ENCODE results near the gene UNG. TPM values are rescaled to one million over a fixed set of nuclear protein-coding genes. Genes with fewer than 3 reads are reported as not detected.

Gene UNG
- total RNA-seq, 1 experiment from 2014 or later, result 99.0 TPM

GRCh38 chr12:109112720-109113465 is 15.5 kb downstream of the UNG start:
- H2AFZ ChIP-seq (ENCODE audit: low read depth, low read length, poor library complexity, severe bottlenecking), result no peak overlapping the region

DNA sequence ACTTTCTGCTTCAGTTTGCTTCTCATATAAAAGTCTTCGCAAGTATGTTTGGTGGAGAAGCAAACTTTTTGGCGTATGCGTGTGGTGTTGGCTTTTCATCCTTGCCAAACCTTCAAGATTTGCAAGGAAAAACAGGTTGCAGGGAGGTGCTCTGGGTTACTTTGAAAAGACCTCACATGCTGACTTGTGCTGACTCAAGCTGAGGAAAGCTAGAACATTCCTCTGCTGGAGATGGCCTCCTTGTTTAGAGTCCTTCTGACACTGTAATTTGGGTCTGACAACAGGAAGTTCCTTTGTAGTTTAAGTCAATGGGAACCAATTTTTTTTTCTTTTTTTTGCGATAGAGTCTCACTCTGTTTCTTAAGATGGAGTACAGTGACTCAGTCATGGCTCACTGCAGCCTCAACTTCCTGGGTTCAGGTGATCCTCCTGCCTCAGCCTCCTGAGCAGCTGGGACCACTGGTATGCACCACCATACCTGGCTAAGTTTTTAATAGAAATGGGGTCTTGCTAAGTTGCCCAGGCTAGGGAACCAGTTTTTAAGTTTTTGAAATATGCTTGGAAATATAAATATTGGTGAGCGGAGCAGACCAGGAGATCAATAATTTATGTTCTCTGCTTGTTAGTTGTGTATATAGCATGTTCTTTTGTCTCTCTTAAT is 16.4 kb downstream of the UNG start:
- H3K9me3 ChIP-seq (ENCODE audit: control insufficient read depth in 1 of 2, insufficient read depth in 1 of 2, low read depth in 1 of 2, low read length in 2 of 2), result no peaks in the 10 kb centered on the region
- no TSS peak for BruUV-seq (replicated peaks)
- ATAC-seq (no peak), DNase-seq (ENCODE audit: low read depth, low spot score) (no peak)
- ChIA-PET POLR2A (no interaction called here), RAD21 (ENCODE audit: low non-redundant PET in 1 of 2, low total read pairs in 2 of 2, uncharacterized antibody in 2 of 2, unreplicated experiment in 2 of 2) (no interaction called here), CTCF (no interaction called here)
- no peak overlapping the region for H3K4me2 ChIP-seq (ENCODE audit: low read length)
- no peaks in the 10 kb centered on the region for H3K9me2 ChIP-seq (ENCODE audit: insufficient read depth)
- no peak overlapping the region for H3K9ac ChIP-seq (ENCODE audit: low read length)
- H3K27me3 ChIP-seq (ENCODE audit: insufficient read depth, low read length), result no peaks in the 10 kb centered on the region
- no peak overlapping the region for H3K27ac ChIP-seq (ENCODE audit: low read depth, low read length)
- peaks cover 3 to 8% of the 10 kb centered on the region in 2 experiments; a peak in 2 of 4 replicates for H3K36me3 ChIP-seq (ENCODE audit: control insufficient read depth in 1 of 2, insufficient read depth in 2 of 2, low read length in 2 of 2)
- H4K20me1 ChIP-seq (ENCODE audit: insufficient read depth), result no peaks in the 10 kb centered on the region
- H3K79me2 ChIP-seq (ENCODE audit: insufficient read depth, low read length), result no peaks in the 10 kb centered on the region
- intact Hi-C loops (cut with micrococcal nuclease), result loop anchor here (2.0 kb wide), 1 partner anchor 271 kb away; no protein-coding TSS in a partner anchor
- no peak overlapping the region for H2AFZ ChIP-seq (ENCODE audit: low read depth, low read length, poor library complexity, severe bottlenecking)
- no peak overlapping the region for H3K4me3 ChIP-seq (replicated peaks in 1 of 2; ENCODE audit: low read depth in 1 of 2, low read length in 2 of 2)
- H3K4me1 ChIP-seq (ENCODE audit: control insufficient read depth in 1 of 2, insufficient read depth in 2 of 2, low read length in 2 of 2), result no peaks in the 10 kb centered on the region
- TF ChIP-seq EZH2phosphoT487 (IDR thresholded peaks at IDR 0.05; ENCODE audit: borderline replicate concordance) (no peak), JUND (IDR thresholded peaks at IDR 0.05) (no peak), CTCF (IDR thresholded peaks at IDR 0.05 in 2 of 3, conservative IDR thresholded peaks at IDR 0.05 in 1 of 3; ENCODE audit: borderline replicate concordance in 1 of 3, insufficient read depth in 1 of 3, low read depth in 2 of 3, low read length in 2 of 3) (no peak), RAD21 (IDR thresholded peaks at IDR 0.05; ENCODE audit: low read depth) (no peak), EZH2 (IDR thresholded peaks at IDR 0.05) (no peak), ELF1 (IDR thresholded peaks at IDR 0.05; ENCODE audit: borderline replicate concordance, low read depth) (no peak), CEBPB (IDR thresholded peaks at IDR 0.05; ENCODE audit: low read depth) (no peak), TCF7L2 (IDR thresholded peaks at IDR 0.05; ENCODE audit: borderline replicate concordance, extremely low read depth, insufficient read depth, insufficient read length) (no peak), ZNF274 (IDR thresholded peaks at IDR 0.05; ENCODE audit: low read depth, low read length) (no peak), SP1 (IDR thresholded peaks at IDR 0.05; ENCODE audit: low read depth) (no peak), CBX3 (IDR thresholded peaks at IDR 0.05; ENCODE audit: low read depth) (no peak), FOSL1 (IDR thresholded peaks at IDR 0.05; ENCODE audit: low read depth) (no peak), YY1 (IDR thresholded peaks at IDR 0.05; ENCODE audit: extremely low read depth, insufficient replicate concordance, low read depth, low read length) (no peak), SIN3A (IDR thresholded peaks at IDR 0.05; ENCODE audit: low read depth) (no peak)
- TF ChIP-seq, protein P1, sequence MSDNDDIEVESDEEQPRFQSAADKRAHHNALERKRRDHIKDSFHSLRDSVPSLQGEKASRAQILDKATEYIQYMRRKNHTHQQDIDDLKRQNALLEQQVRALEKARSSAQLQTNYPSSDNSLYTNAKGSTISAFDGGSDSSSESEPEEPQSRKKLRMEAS (IDR thresholded peaks at IDR 0.05), result no peak

More at GRCh38 chr12:109112720-109113465, 15.5 kb downstream of the UNG start:
- Histone ChIP-seq H3K4me1 (ENCODE audit: control insufficient read depth in 1 of 2, insufficient read depth in 2 of 2, low read length in 2 of 2) (no peaks in the 10 kb centered on the region), H3K9me3 (ENCODE audit: control insufficient read depth in 1 of 2, insufficient read depth in 1 of 2, low read depth in 1 of 2, low read length in 2 of 2) (no peaks in the 10 kb centered on the region), H3K27me3 (ENCODE audit: insufficient read depth, low read length) (no peaks in the 10 kb centered on the region), H3K4me3 (replicated peaks in 1 of 2; ENCODE audit: low read depth in 1 of 2, low read length in 2 of 2) (no peak overlapping the region), H3K4me2 (ENCODE audit: low read length) (no peak overlapping the region), H3K27ac (ENCODE audit: low read depth, low read length) (no peak overlapping the region), H3K9ac (ENCODE audit: low read length) (no peak overlapping the region), H3K9me2 (ENCODE audit: insufficient read depth) (no peaks in the 10 kb centered on the region), H3K36me3 (ENCODE audit: control insufficient read depth in 1 of 2, insufficient read depth in 2 of 2, low read length in 2 of 2) (peaks cover 7 to 10% of the 10 kb centered on the region in 2 experiments; a peak in 3 of 4 replicates), H4K20me1 (ENCODE audit: insufficient read depth) (no peaks in the 10 kb centered on the region), H3K79me2 (ENCODE audit: insufficient read depth, low read length) (no peaks in the 10 kb centered on the region)
- no peak for DNase-seq (ENCODE audit: low read depth, low spot score)
- ChIA-PET RAD21 (ENCODE audit: low non-redundant PET in 1 of 2, low total read pairs in 2 of 2, uncharacterized antibody in 2 of 2, unreplicated experiment in 2 of 2) (no interaction called here), CTCF (interaction anchor here (0.7 to 2.8 kb wide), 5 partner anchors 11 to 1880 kb away, joined by 3 to 44 read pairs (median 4); no protein-coding TSS in a partner anchor), POLR2A (interaction anchor here (1.0 kb wide), 1 partner anchor 273 kb away, joined by 3 read pairs; no protein-coding TSS in a partner anchor)
- intact Hi-C loops (cut with micrococcal nuclease), result loop anchor here (2.0 kb wide), 1 partner anchor 272 kb away; no protein-coding TSS in a partner anchor
- TF ChIP-seq CBX3 (IDR thresholded peaks at IDR 0.05; ENCODE audit: low read depth) (no peak), YY1 (IDR thresholded peaks at IDR 0.05; ENCODE audit: extremely low read depth, insufficient replicate concordance, low read depth, low read length) (no peak), JUND (IDR thresholded peaks at IDR 0.05) (no peak), POLR2A (IDR thresholded peaks at IDR 0.05; ENCODE audit: borderline replicate concordance, extremely low read depth, insufficient read depth, insufficient read length) (no peak), FOSL1 (IDR thresholded peaks at IDR 0.05; ENCODE audit: low read depth) (no peak)
- TF ChIP-seq, protein P1 (IDR thresholded peaks at IDR 0.05), result no peak
- no peak for ATAC-seq
- BruUV-seq (replicated peaks), result no TSS peak

Data from HCT116 (cell line).